ENCODE data around the gene RALGAPA2. TPM values are rescaled to one million over a fixed set of nuclear protein-coding genes. Genes with fewer than 3 reads are reported as not detected.

Gene RALGAPA2
- total RNA-seq, 2 experiments from 2014 or later, result 13.6 to 13.7 TPM

- Mint-ChIP-seq H3K4me1 (ENCODE audit: low read depth) (peaks cover 22% of the 10 kb centered on the region), H3K27me3 (ENCODE audit: low read depth) (peaks cover 67% of the 10 kb centered on the region), H3K36me3 (ENCODE audit: low read depth) (no peaks in the 10 kb centered on the region), H3K27ac (no peak within 1 kb of the TSS), H3K4me3 (peak within 1 kb of the TSS; percentile 66), H3K9me3 (no peaks in the 10 kb centered on the region)
- intact Hi-C loops (cut with micrococcal nuclease), result loop anchor here (5.0 kb wide), 1 partner anchor 1140 kb away; no protein-coding TSS in a partner anchor
- CTCF ChIA-PET, result no interaction called here
- no peak for DNase-seq
Observed at GRCh38 chr20:20367575-20368417, 344.6 kb downstream of the RALGAPA2 start, which contains the start of gene INSM1. Gene INSM1 (plus strand): TSS chr20:20368104. CDS start chr20:20368268, 164 bp downstream.

GRCh38 chr20:20366876-20367574 is 345.4 kb downstream of the RALGAPA2 start:
- CTCF ChIA-PET, result no interaction called here
- Mint-ChIP-seq H3K4me3 (peak overlapping the region; percentile 66), H3K27ac (no peak overlapping the region), H3K4me1 (ENCODE audit: low read depth) (peaks cover 22% of the 10 kb centered on the region), H3K36me3 (ENCODE audit: low read depth) (no peaks in the 10 kb centered on the region), H3K27me3 (ENCODE audit: low read depth) (peaks cover 67% of the 10 kb centered on the region), H3K9me3 (no peaks in the 10 kb centered on the region)
- intact Hi-C loops (cut with micrococcal nuclease), result loop anchor here (5.0 kb wide), 1 partner anchor 1140 kb away; no protein-coding TSS in a partner anchor
- DNase-seq, result no peak

GRCh38 chr20:20366551-20366875 is 345.9 kb downstream of the RALGAPA2 start:
- H3K4me3 Mint-ChIP-seq, result no peak overlapping the region
- H3K27me3 Mint-ChIP-seq (ENCODE audit: low read depth), result peaks cover 67% of the 10 kb centered on the region
- CTCF ChIA-PET, result no interaction called here
- H3K4me1 Mint-ChIP-seq (ENCODE audit: low read depth), result peaks cover 22% of the 10 kb centered on the region
- H3K27ac Mint-ChIP-seq, result no peak overlapping the region
- no peak for DNase-seq
- no peaks in the 10 kb centered on the region for H3K9me3 Mint-ChIP-seq
- H3K36me3 Mint-ChIP-seq (ENCODE audit: low read depth), result no peaks in the 10 kb centered on the region
- intact Hi-C loops (cut with micrococcal nuclease), result loop anchor here (5.0 kb wide), 1 partner anchor 1141 kb away; no protein-coding TSS in a partner anchor

- CTCF ChIA-PET, result no interaction called here
- H3K4me1 Mint-ChIP-seq (ENCODE audit: low read depth), result peaks cover 25% of the 10 kb centered on the region
- no peaks in the 10 kb centered on the region for H3K36me3 Mint-ChIP-seq (ENCODE audit: low read depth)
- no peak for DNase-seq
- H3K27ac Mint-ChIP-seq, result no peak overlapping the region
- peaks cover 69% of the 10 kb centered on the region for H3K27me3 Mint-ChIP-seq (ENCODE audit: low read depth)
- H3K9me3 Mint-ChIP-seq, result no peaks in the 10 kb centered on the region
- intact Hi-C loops (cut with micrococcal nuclease), result loop anchor here (5.0 kb wide), 1 partner anchor 1142 kb away; no protein-coding TSS in a partner anchor
- H3K4me3 Mint-ChIP-seq, result no peak overlapping the region
Observed at GRCh38 chr20:20365480-20366161, 346.8 kb downstream of the RALGAPA2 start.

- H3K4me1 Mint-ChIP-seq (ENCODE audit: low read depth), result peaks cover 28% of the 10 kb centered on the region
- peak overlapping the region; percentile 41 for H3K27ac Mint-ChIP-seq
- no peaks in the 10 kb centered on the region for H3K9me3 Mint-ChIP-seq
- intact Hi-C loops (cut with micrococcal nuclease), result loop anchor here (5.0 kb wide), 3 partner anchors 87 to 1142 kb away; no protein-coding TSS in a partner anchor
- CTCF ChIA-PET, result no interaction called here
- peaks cover 67% of the 10 kb centered on the region for H3K27me3 Mint-ChIP-seq (ENCODE audit: low read depth)
- no peak for DNase-seq
- no peak overlapping the region for H3K4me3 Mint-ChIP-seq
- H3K36me3 Mint-ChIP-seq (ENCODE audit: low read depth), result no peaks in the 10 kb centered on the region
Observed at GRCh38 chr20:20364593-20365479, 347.6 kb downstream of the RALGAPA2 start.

- Mint-ChIP-seq H3K27me3 (ENCODE audit: low read depth) (peaks cover 66% of the 10 kb centered on the region), H3K36me3 (ENCODE audit: low read depth) (no peaks in the 10 kb centered on the region), H3K4me3 (no peak overlapping the region), H3K4me1 (ENCODE audit: low read depth) (peaks cover 29% of the 10 kb centered on the region), H3K27ac (no peak overlapping the region), H3K9me3 (no peaks in the 10 kb centered on the region)
- CTCF ChIA-PET, result no interaction called here
- no peak for DNase-seq
- intact Hi-C loops (cut with micrococcal nuclease), result loop anchor here (5.0 kb wide), 2 partner anchors 88 to 738 kb away; no protein-coding TSS in a partner anchor
Observed at GRCh38 chr20:20363799-20364592, 348.4 kb downstream of the RALGAPA2 start.

GRCh38 chr20:20363434-20363798 is 349.0 kb downstream of the RALGAPA2 start:
- no peak overlapping the region for H3K27ac Mint-ChIP-seq
- H3K27me3 Mint-ChIP-seq (ENCODE audit: low read depth), result peaks cover 66% of the 10 kb centered on the region
- no peak overlapping the region for H3K4me3 Mint-ChIP-seq
- H3K36me3 Mint-ChIP-seq (ENCODE audit: low read depth), result no peaks in the 10 kb centered on the region
- no peaks in the 10 kb centered on the region for H3K9me3 Mint-ChIP-seq
- DNase-seq, result no peak
- peaks cover 29% of the 10 kb centered on the region for H3K4me1 Mint-ChIP-seq (ENCODE audit: low read depth)
- CTCF ChIA-PET, result no interaction called here
- intact Hi-C loops (cut with micrococcal nuclease), result loop anchor here (5.0 kb wide), 2 partner anchors 89 to 739 kb away; no protein-coding TSS in a partner anchor

GRCh38 chr20:20362774-20363433 is 349.5 kb downstream of the RALGAPA2 start:
- H3K9me3 Mint-ChIP-seq, result no peaks in the 10 kb centered on the region
- CTCF ChIA-PET, result no interaction called here
- intact Hi-C loops (cut with micrococcal nuclease), result loop anchor here (5.0 kb wide), 2 partner anchors 89 to 739 kb away; no protein-coding TSS in a partner anchor
- H3K4me1 Mint-ChIP-seq (ENCODE audit: low read depth), result peaks cover 29% of the 10 kb centered on the region
- H3K4me3 Mint-ChIP-seq, result no peak overlapping the region
- no peak overlapping the region for H3K27ac Mint-ChIP-seq
- no peaks in the 10 kb centered on the region for H3K36me3 Mint-ChIP-seq (ENCODE audit: low read depth)
- peaks cover 66% of the 10 kb centered on the region for H3K27me3 Mint-ChIP-seq (ENCODE audit: low read depth)
- no peak for DNase-seq

GRCh38 chr20:20360464-20360863 is 352.0 kb downstream of the RALGAPA2 start:
- CTCF ChIA-PET, result interaction anchor here (0.7 to 0.9 kb wide), 2 partner anchors 9 to 443 kb away, joined by 3 to 4 read pairs; no protein-coding TSS in a partner anchor
- peak; percentile 54 for DNase-seq
- Mint-ChIP-seq H3K36me3 (ENCODE audit: low read depth) (no peaks in the 10 kb centered on the region), H3K27me3 (ENCODE audit: low read depth) (peaks cover 53% of the 10 kb centered on the region), H3K9me3 (no peaks in the 10 kb centered on the region), H3K4me1 (ENCODE audit: low read depth) (peaks cover 21% of the 10 kb centered on the region), H3K4me3 (no peak overlapping the region), H3K27ac (no peak overlapping the region)
- intact Hi-C loops (cut with micrococcal nuclease), result loop anchor here (1.0 to 5.0 kb wide), 6 partner anchors 92 to 742 kb away; no protein-coding TSS in a partner anchor

GRCh38 chr20:20359628-20360027 is 352.8 kb downstream of the RALGAPA2 start:
- Mint-ChIP-seq H3K9me3 (no peaks in the 10 kb centered on the region), H3K4me3 (no peak overlapping the region), H3K27ac (no peak overlapping the region), H3K36me3 (ENCODE audit: low read depth) (no peaks in the 10 kb centered on the region), H3K27me3 (ENCODE audit: low read depth) (peaks cover 50% of the 10 kb centered on the region), H3K4me1 (ENCODE audit: low read depth) (peaks cover 17% of the 10 kb centered on the region)
- CTCF ChIA-PET, result interaction anchor here (0.8 to 2.1 kb wide), 4 partner anchors 10 to 234 kb away, joined by 3 to 6 read pairs (median 3); no protein-coding TSS in a partner anchor
- intact Hi-C loops (cut with micrococcal nuclease), result loop anchor here (1.0 to 5.0 kb wide), 6 partner anchors 93 to 743 kb away; no protein-coding TSS in a partner anchor
- DNase-seq, result no peak
